SW480 (cell line): ENCODE data around the gene NPM1.

ENCODE experiments used
- DNase-seq: peaks from one replicate; pipeline ENCODE4 v3.0.0-alpha.2; 2016; ENCODE audit warnings: low spot score

NPM1 gene

DNA sequence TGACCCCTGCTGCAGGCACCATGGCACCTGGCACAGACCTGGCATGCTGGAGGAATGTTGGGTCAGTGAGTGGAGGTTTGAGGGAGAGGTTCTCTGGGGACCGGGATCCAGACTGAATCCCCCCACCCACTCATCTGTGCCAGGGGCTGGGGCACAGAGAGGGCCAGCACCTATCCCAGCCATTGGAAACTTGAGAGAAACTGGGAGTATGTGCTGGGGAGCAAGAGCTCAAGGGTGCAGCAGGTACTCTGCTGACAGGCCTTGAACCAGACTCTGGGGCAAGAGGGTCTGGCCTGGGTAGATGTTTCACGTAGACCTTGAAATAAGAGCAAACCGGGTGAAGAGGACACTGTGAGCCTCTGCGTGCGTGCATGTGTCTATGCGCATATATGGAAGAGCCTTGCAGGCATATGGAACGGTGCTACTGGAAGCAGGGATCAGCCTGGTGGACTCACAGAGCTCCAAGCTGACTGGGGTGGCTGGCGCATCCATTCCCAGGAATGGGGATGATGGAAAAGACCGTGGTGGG lies 40.6 kb downstream of the NPM1 start:
- no peak for DNase-seq

- DNase-seq, result no peak
These were observed 41.3 kb downstream of the NPM1 start for GRCh38 chr5:171428809-171429542.

GRCh38 chr5:171429543-171429910 lies 41.9 kb downstream of the NPM1 start:
- DNase-seq, result no peak

- no peak for DNase-seq
These were observed 43.7 kb downstream of the NPM1 start for GRCh38 chr5:171431251-171431777.

DNA sequence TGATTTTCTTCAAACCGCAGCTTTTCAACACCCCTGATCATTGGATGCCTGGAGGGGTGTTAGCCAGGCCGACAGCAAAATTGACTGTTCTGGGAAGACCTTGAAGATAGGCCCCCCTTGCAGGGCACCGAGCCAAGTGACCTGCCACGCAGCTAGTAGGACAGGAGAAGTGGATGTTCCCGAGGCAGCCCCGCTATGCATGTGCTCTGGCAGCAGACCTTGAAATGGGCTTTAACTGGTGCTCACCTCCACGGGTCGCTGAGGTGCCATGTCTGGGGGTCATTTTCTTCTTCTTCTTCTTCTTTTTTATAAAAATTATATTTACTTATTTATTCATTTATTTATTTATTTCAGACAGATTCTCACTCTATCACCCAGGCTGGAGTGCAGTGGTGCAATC lies 44.4 kb downstream of the NPM1 start:
- no peak for DNase-seq

DNA sequence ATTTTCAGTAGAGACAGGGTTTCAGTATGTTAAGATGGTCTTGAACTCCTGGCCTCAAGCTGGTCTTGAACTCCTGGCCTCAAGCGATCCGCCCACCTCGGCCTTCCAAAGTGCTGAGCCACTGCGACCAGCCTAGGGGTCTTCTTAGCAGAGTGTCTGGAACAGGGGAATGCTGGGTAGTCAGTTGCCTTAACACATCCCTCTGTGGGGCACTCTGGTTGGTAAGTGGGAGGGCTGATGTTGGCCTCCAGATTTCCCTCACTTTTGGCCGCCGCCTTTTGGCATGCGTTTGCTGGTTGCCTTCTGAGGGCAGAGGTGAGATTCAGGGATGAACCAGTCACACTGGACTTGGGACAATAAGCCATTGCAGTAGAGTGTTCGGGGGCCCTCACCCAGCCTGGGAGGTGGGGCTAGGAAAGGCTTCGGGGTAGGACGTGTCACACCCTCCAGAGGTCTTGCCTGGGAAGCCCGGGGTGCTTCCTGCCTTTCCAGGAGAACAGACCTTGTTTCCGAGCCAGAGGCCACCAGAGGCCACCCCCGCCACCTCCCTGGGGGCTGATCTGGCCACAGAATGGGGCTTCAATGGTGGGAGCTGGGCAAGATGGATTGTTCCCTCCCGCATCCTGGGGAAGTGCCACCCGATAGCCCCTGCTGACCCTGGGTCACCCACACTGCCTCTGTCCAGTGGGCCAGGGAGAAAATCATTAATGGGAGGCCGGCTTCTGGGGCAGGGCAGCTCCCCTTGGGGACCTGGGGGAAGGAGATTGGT lies 45.1 kb downstream of the NPM1 start:
- DNase-seq, result no peak

DNA sequence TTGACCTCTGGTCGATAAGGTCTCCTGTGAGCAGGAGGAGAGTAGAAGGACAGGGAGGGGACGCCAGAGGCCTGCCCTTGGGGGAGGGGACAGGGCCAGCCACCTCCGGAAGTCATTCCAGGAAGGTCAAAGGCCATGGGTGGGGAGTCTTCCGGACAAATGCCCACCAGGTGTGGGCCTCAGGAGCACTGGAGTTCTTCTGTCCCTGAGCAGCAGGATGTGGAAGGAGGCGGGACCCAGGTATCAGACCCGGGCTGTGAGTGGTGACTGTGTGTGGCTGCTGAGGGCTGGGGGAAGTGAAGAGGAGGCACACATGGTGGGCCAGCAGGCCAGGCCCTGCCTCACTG lies 45.7 kb downstream of the NPM1 start:
- DNase-seq, result no peak

- no peak for DNase-seq
These were observed 46.5 kb downstream of the NPM1 start for GRCh38 chr5:171433982-171434676.

- no peak for DNase-seq
These were observed 47.2 kb downstream of the NPM1 start for GRCh38 chr5:171434874-171435273.

DNA sequence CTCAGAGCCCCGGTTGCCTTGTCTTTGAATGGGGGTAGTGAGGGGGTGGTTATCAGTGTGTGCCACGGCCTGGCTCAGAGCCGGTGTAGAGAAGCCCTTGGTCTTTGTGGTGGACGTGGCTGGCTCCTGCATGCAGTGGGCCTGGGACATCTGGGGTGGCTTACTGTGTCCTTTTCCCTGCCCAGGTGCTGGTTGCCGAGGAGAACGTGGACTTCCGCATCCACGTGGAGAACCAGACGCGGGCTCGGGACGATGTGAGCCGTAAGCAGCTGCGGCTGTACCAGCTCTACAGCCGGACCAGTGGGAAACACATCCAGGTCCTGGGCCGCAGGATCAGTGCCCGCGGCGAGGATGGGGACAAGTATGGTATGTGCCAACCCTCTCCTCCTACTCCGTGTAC lies 48.3 kb downstream of the NPM1 start:
- DNase-seq, result no peak

DNA sequence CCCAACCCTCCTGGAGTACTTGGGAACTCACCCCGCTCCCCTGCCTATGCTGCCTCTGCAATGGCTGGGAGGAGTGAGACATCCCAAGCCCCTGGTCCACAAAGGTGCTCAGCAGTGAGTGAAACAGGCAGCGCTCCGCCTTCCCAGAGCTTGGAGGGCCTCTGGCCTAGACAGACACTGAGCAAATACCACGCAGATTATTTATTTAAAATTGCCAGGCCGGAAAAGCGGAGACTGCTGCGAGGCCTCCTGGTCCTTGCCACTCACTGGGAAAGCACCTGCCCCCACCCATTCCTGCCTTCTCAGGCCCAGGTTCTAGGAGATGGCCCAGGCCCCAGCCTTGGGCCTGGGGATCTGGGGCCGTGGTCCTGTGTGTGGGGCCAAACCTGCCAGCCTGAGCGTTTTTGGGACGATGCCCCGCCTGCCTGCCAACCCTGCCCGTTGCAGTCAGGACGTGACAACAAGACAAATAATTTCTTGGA lies 49.2 kb downstream of the NPM1 start:
- DNase-seq, result no peak

DNA sequence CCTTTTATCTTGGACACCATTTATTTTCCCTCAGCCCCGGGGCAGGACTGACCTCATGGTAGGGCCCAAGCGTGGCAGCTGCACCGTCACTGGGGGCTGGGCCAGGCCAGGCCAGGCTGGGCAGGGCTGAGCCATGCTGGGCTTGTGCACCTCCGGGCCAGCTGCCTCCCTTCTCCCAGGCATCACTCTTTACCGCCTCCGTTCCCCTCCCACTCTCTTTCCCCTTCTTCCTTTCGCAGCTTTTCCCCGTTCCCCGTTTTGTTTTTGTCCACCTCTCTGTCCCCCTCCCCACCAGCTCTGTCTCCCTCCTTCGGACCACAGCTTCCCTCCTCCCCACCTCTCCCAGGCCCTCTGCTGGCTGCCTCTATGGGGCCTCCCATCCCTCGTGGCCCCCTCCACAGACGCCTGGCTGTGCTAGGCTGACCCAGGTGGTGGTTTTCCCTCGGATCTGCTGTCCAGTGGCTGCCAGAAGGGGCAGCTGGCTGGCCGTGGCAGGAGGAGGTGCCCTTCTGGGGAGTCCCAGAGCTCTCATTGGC lies 49.7 kb downstream of the NPM1 start:
- no peak for DNase-seq

- no peak for DNase-seq
These were observed 51.1 kb downstream of the NPM1 start for GRCh38 chr5:171438738-171439137.

DNA sequence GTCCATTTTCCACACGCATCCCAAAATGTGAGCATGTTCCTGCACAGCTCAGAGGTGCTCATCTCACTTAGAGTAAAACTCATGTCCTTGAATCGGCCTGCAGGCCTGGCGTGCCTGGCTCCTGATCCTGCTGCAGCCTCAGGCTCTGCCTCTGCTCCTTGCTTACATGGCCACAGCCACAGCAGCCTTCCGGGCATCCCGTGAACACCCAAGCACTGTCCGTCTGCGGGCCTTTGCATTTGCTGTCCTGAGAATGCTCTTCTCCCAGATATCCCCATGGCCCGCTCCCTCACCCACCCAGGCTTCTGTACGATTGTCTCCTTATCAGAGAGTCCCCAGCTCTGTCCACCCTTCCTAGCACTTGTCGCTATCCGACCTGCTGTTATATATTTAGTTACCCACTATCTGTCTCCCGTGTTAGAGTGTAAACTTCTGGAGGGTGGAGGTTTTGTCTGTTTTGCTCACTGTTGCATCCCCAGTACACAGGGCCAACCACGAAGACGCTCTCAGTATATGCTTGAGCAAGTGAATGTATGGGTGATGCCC lies 53.7 kb downstream of the NPM1 start:
- DNase-seq, result no peak

DNA sequence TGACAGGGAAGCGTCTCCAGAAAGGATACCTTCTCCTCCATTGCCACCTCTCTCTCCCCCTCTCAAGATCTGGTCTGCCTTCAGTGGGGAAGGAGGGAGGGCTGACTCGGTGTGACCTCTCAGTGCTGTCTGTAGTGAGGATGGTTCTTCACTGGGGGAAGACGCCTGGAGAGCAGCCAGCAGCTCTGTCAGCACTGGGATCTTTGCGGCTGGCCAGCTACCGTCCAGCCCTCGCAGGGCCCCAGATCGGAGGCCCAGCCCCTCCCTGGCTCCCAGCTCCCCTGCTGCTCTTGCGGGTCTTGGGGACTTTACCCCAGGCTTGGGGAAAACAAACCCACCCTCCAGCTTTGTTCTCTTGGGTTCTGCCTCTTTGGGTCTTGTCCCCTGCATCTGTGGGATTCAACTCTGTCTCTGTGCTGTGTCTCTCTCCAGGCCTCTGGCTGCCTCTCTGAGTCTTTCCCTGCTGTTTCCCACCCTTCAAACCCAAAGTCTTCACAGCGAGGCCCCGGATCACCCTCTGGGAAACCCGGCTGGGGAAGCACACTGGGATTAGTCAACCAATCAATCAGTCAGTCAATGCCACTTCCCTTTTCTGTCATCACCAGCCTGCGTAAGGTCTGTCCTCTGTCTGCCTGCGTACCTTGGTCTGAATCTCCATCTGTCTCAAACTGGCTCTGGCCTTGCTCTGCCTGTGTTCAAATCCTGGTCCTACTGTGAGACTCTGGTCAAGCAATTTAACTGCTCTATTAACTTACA lies 54.8 kb downstream of the NPM1 start:
- no peak for DNase-seq

- DNase-seq, result peak; percentile 28
These were observed 56.9 kb downstream of the NPM1 start for GRCh38 chr5:171444582-171444981.

- DNase-seq, result no peak
These were observed 58.2 kb downstream of the NPM1 start for GRCh38 chr5:171445644-171446516.

- no peak for DNase-seq
These were observed 59.6 kb downstream of the NPM1 start for GRCh38 chr5:171447226-171447625.

- no peak for DNase-seq
These were observed 61.8 kb downstream of the NPM1 start for GRCh38 chr5:171449426-171449825.
